GM12873 (cell line): ENCODE measurements around the gene LMCD1.

Source experiments
- TF ChIP-seq, protein P1 (sequence below): IDR thresholded peaks from 2 replicates; pipeline ENCODE4 v1.5.1; 2012; ENCODE audit warnings: low read depth, mild to moderate bottlenecking, moderate library complexity, low read length, control low read depth; ENCODE audit not compliant: insufficient read depth; ENCODE audit errors: missing control alignments

LMCD1 gene

DNA sequence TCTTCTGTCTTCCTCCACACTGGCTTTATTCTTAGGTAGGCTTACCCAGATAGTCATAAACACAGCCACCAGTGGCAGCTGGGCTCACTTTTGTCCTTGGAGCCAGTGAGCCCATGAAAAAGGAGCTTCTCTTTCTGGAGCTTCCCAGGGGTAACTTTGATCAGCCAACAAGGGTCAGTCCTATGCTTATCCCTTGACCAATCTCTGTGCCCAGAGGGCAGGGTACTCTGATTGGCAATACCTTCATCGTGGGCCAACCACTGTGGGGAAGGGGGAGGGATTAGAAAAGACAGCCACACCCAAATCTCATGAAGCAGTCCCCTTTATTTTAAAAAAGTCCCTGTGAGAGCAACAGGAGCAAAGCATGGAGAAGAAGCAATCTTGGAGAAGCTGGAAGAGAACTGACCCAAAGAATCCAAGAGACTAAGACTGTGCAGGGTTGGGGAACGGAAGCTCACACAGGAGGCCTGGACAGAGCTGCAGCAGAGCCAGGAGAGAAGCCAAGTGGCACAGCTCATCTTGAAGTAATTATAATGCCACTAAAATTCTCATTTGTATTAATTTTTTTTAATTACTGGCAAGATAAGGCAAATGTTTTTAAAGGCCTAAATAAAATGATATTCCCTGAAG lies 72.5 kb downstream of the LMCD1 start:
- TF ChIP-seq, protein P1, sequence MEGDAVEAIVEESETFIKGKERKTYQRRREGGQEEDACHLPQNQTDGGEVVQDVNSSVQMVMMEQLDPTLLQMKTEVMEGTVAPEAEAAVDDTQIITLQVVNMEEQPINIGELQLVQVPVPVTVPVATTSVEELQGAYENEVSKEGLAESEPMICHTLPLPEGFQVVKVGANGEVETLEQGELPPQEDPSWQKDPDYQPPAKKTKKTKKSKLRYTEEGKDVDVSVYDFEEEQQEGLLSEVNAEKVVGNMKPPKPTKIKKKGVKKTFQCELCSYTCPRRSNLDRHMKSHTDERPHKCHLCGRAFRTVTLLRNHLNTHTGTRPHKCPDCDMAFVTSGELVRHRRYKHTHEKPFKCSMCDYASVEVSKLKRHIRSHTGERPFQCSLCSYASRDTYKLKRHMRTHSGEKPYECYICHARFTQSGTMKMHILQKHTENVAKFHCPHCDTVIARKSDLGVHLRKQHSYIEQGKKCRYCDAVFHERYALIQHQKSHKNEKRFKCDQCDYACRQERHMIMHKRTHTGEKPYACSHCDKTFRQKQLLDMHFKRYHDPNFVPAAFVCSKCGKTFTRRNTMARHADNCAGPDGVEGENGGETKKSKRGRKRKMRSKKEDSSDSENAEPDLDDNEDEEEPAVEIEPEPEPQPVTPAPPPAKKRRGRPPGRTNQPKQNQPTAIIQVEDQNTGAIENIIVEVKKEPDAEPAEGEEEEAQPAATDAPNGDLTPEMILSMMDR, result no peak

DNA sequence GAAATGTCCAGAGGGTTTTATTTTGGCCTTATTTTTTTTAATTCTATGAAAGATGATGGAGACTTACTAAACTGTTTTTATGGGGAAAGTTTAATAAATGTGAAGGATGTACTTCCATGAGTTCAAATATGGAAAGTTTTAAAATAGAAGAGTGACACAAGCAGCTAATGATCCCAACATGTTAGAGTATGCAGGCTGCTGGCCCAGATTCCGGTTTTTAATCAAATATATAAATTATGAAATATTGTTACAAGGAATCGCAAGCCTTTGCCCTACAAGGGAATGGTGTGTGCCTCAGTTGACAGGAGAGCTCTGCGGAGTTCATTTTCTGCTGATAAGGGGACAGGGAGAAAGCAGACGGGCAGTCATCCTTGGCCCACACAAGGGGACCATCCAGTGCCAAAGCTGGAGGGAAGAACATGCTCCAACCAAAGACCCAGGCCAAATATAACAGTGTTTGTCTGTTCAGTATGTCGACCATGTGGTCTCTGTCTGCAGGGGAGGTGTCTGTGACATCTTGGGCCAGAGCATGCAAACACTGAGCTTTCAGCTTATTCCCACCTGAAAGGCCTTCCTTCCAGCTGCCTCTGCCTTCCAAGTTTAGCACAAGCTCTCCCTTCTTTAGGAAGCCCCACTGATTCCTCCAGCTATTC lies 73.2 kb downstream of the LMCD1 start:
- TF ChIP-seq, protein P1, result no peak

DNA sequence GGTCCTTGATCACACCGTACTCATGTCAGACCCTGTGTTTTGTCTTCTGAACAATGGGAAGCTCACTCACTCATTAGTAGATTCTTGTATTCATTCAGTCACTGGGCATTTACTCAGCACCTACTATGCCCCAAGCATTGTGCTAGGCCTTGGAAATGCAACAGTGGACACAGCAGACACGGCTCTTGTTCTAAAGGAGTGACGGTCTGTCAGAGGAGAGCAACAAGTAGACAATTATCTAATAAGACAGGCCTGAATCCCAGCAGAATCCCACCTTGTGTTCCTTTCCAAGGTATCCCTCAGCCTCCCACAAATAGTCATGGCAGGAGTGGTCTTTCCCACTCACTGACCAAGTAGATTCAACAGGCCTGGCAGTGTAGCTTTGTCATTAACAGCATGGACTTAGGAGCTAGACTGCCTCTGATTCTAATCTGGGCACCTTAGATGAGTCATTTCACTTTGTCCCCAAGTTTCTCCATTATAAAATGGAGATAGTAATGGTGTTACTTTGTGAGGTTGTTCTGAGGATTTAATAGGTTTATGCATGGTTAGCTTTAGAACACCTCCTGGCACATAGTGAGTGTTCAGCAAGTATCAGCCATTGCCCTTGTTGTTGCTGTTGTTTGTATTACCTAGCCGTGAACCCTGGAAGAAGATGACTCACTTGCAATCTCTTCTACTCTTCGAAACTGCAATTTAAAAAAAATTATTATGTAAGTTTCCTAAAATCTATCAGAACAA lies 73.9 kb downstream of the LMCD1 start:
- TF ChIP-seq, protein P1, result no peak

DNA sequence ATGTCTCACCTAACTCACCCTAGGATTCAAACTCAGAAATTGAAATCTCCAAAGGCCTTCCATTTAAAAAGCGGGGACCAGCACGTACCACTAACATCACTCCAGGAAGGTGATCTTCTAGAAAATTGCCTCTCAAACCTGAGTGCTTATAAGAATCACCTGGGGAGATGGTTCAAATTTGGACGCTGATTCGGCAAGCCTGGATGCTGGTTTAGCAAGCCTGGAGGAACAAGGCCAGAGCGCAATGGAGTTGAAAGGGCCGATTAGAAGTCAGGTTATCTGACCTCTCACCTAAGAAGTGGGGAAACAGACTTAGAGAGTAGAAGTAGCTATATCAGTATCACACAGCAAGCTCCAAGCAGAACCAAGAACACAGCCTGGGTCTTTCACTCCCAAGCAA lies 74.8 kb downstream of the LMCD1 start:
- TF ChIP-seq, protein P1, result no peak

DNA sequence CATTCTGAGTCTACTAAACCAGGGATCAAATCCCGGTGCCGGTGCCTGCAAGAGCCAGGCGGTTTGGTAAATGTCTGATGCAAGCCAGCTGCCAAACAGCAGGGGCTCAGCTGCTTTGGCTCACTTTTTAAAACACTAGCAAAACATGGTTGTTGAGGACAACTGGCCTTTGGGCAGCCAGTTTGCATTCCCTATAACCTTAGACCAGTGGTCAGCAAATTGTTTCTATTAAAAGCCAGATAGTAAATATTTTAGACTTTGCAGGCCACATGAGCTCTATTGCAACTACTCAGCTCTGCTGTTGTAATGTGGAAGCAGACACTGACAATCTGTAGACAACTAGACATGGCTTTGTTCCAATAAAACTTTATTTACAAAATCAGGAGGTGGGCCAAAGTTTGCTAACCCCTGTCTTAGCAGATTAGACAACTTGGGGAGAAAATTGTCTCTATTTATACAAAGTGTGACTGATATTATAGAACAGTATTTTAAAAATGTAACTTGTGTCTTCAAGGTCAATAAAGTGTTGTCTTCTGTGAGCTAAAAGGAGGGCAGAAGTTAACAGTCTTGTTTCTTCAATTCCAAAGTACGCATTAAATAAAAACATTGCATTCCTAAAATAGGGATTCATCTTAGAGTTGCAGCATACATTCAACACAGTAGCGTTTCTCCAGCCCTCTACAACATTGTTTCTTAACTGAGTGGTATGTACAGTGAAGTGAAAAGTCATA lies 75.4 kb downstream of the LMCD1 start:
- TF ChIP-seq, protein P1, result no peak

DNA sequence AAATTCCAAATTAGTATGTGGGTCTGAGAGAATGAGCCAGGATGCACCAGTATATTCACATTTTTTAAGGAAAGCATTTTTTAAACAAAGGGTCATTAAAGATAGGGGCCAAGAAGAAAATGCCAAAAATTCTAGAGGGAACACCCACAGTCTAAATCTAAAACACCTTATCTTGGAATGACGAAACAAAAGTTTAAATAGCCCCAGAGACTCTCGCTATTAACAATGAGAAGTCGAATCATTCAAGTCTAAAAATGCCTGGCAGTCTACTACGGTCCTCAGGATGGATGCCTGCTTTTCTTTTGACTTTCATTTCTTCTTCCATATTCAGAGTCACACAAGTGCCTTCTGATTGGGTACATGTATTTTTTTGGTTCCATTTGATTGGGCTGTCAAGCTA lies 76.7 kb downstream of the LMCD1 start:
- TF ChIP-seq, protein P1, result no peak

DNA sequence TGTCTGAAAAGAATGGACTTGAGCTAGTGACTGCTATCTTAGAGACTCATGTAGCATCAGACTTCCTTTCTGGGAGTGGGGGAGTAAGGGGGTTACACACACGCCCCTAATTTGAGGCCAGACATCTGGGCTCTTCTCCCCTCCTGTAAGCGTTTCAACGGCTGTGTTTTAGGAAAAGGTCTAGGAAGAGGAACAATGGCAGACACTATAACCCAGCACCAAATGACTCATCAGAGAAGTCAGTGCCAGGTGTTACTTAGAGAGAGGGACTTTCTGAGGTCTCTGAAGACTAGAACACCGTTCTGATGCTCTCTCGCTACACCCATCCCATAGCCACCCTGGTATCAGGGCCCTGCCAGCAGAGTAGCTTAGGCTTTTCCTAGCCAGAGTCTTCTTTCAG lies 77.5 kb downstream of the LMCD1 start:
- TF ChIP-seq, protein P1, result no peak
